ENCODE results near the gene TLE1. TPM values are rescaled to one million over a fixed set of nuclear protein-coding genes. Genes with fewer than 3 reads are reported as not detected.
A peak's percentile ranks its signal among the peaks of the same experiment; 100 is the strongest.

The TLE1 gene
- total RNA-seq, 4 donors from 2014 or later = 52.3 to 125 (median 76.8) TPM

DNA sequence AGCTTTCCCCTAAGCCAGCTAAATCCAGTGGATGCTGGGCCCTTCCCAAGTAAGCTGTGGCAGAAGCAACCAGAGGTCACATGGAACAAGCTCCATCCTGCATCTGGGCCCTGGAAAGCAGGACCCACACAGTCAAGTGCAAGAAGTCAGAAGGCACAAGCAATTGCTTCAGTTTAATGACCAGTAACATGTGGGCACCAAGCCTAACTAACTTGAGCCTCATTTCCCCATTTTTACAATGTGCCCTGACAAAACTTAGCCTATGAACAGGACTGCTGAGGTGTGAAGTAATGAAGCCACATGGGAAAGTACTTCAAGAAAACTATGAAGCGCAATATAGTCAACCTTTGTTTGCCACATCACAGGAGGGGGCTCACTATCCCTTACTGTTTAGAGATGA lies 90.5 kb downstream of the TLE1 start:
- Histone ChIP-seq H3K36me3 (peaks cover 0 to 31% (median 9%) of the 10 kb centered on the region in 4 donors), H3K4me3 (no peak overlapping the region), H3K9me3 (no peaks in the 10 kb centered on the region), H3K4me1 (peaks cover 40 to 74% (median 54%) of the 10 kb centered on the region in 4 donors), H3K27me3 (no peaks in the 10 kb centered on the region), H3K27ac (replicated peaks in 1 of 4) (peak overlapping the region in 3 of 4 donors; percentile 3 to 37 (median 5))
- intact Hi-C loops (cut with DNase I) = no loop called here
- 100% methylated on average over 1 of the region's 1 CpG for WGBS
- DNase-seq (ENCODE audit: extremely low spot score) = no peak
- TF ChIP-seq POLR2A (IDR thresholded peaks at IDR 0.05; ENCODE audit: low read depth) = no peak
- TF ChIP-seq CTCF (IDR thresholded peaks at IDR 0.05) = no peak
- TF ChIP-seq EP300 (IDR thresholded peaks at IDR 0.05) = no peak
- TF ChIP-seq POLR2AphosphoS5 (IDR thresholded peaks at IDR 0.05) = no peak

DNA sequence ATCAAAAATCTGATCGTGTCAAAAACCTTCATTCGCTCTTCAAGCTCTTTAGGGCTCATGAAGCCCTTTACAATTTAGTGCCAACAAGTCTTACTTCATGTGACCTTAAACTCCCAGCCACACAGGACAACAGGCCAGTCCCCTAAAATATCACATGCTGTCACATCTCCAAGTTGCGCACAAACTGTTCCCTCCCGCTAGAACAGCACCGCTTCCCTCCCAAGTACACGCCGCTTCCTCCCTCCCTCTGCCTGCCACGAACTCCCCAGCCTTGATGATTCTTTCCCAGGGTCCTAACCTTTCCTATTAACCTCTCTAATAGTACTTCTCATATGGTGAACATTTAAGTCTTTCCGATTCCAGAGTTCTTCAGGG lies 91.2 kb downstream of the TLE1 start:
- Histone ChIP-seq H3K27ac (replicated peaks in 1 of 4) (peak overlapping the region in 2 of 4 donors; percentile 10 to 15), H3K4me1 (peaks cover 40 to 80% (median 58%) of the 10 kb centered on the region in 4 donors), H3K36me3 (peaks cover 0 to 24% (median 4%) of the 10 kb centered on the region in 4 donors), H3K4me3 (no peak overlapping the region), H3K27me3 (no peaks in the 10 kb centered on the region), H3K9me3 (no peaks in the 10 kb centered on the region)
- intact Hi-C loops (cut with DNase I) = no loop called here
- 92% methylated on average over 9 of the region's 9 CpGs for WGBS
- DNase-seq (ENCODE audit: extremely low spot score) = no peak
- peak; percentile 22 to 36 for TF ChIP-seq POLR2AphosphoS5 (IDR thresholded peaks at IDR 0.05)
- TF ChIP-seq EP300 (IDR thresholded peaks at IDR 0.05) = no peak

GRCh38 chr9:81597419-81598122 lies 91.8 kb downstream of the TLE1 start:
- Histone ChIP-seq H3K27ac (replicated peaks in 1 of 4) (peak overlapping the region in 2 of 4 donors; percentile 10 to 15), H3K4me1 (peaks cover 43 to 85% (median 64%) of the 10 kb centered on the region in 4 donors), H3K9me3 (no peaks in the 10 kb centered on the region), H3K36me3 (peaks cover 0 to 24% (median 2%) of the 10 kb centered on the region in 4 donors), H3K27me3 (no peaks in the 10 kb centered on the region), H3K4me3 (no peak overlapping the region)
- 75% methylated on average over 12 of the region's 12 CpGs for WGBS
- no peak for TF ChIP-seq POLR2A (IDR thresholded peaks at IDR 0.05; ENCODE audit: low read depth)
- TF ChIP-seq EP300 (IDR thresholded peaks at IDR 0.05) = no peak
- no peak for TF ChIP-seq CTCF (IDR thresholded peaks at IDR 0.05)
- no peak for TF ChIP-seq POLR2AphosphoS5 (IDR thresholded peaks at IDR 0.05)
- intact Hi-C loops (cut with DNase I) = no loop called here
- DNase-seq (ENCODE audit: extremely low spot score) = no peak

- Histone ChIP-seq H3K4me1 (peaks cover 45 to 86% (median 69%) of the 10 kb centered on the region in 4 donors), H3K27ac (replicated peaks in 1 of 4) (peak overlapping the region in 1 of 4 donors; percentile 15), H3K4me3 (no peak overlapping the region), H3K36me3 (peaks cover 0 to 26% (median under 1%) of the 10 kb centered on the region in 4 donors), H3K27me3 (no peaks in the 10 kb centered on the region), H3K9me3 (no peaks in the 10 kb centered on the region)
- 83% methylated on average over 13 of the region's 13 CpGs for WGBS
- no peak for TF ChIP-seq EP300 (IDR thresholded peaks at IDR 0.05)
- DNase-seq (ENCODE audit: extremely low spot score) = no peak
- intact Hi-C loops (cut with DNase I) = no loop called here
These were observed 92.5 kb downstream of the TLE1 start for GRCh38 chr9:81596679-81597418.

DNA sequence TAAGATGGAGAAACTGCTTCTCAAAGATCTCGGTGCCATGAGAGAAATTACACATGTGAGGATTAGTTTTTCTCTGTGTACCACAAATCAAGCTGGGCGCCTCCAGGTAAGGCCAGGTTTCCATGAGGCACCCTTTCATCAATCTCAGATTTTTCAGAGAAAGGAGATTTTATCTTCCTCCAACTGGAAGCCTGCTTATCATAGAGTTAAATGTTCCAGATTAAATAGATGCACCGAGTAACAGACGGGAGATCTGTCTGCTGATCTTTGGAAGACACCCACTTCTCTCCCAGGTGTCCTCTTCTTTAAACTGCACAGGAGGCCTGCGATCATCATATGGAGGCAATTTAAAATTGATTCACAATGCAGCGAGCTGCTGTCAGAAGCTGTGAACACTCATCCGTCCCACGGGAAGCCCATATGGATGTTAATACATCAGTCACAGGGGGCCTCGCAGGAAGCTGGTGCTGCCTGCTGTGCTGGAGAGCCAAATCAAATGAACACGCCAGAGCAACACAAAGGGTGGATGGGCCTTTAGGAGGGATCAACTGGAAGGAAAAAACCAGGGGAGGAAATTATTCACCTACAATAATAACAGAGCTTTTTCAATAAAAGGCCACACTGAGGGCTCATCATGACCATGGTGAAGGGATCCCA lies 93.3 kb downstream of the TLE1 start:
- DNase-seq (ENCODE audit: extremely low spot score) = no peak
- Histone ChIP-seq H3K27me3 (no peaks in the 10 kb centered on the region), H3K9me3 (no peaks in the 10 kb centered on the region), H3K4me3 (no peak overlapping the region), H3K27ac (replicated peaks in 1 of 4) (peak overlapping the region in 2 of 4 donors; percentile 10 to 23), H3K36me3 (peaks cover 0 to 35% (median 5%) of the 10 kb centered on the region in 4 donors), H3K4me1 (peaks cover 37 to 80% (median 70%) of the 10 kb centered on the region in 4 donors)
- 90% methylated on average over 10 of the region's 10 CpGs for WGBS
- TF ChIP-seq POLR2A (IDR thresholded peaks at IDR 0.05; ENCODE audit: low read depth) (no peak), POLR2AphosphoS5 (IDR thresholded peaks at IDR 0.05) (no peak), EP300 (IDR thresholded peaks at IDR 0.05) (no peak), CTCF (IDR thresholded peaks at IDR 0.05) (no peak)
- intact Hi-C loops (cut with DNase I) = no loop called here
